ENCODE results near the gene KANSL3. TPM values are rescaled to one million over a fixed set of nuclear protein-coding genes. Genes with fewer than 3 reads are reported as not detected.
A peak's percentile ranks its signal among the peaks of the same experiment; 100 is the strongest.

Gene KANSL3
- total and polyA plus RNA-seq, 7 donors = 25.9 to 101 (median 50.3) TPM

- no peaks in the 10 kb centered on the region for H3K9me3 ChIP-seq
- H3K27me3 ChIP-seq (ENCODE audit: insufficient read depth in 3 of 3, low read length in 2 of 3) = no peaks in the 10 kb centered on the region
- no peak overlapping the region for H3K4me3 ChIP-seq
- H3K36me3 ChIP-seq (ENCODE audit: insufficient read depth in 1 of 2, low read depth in 1 of 2) = peaks cover 0 to 51% of the 10 kb centered on the region in 2 donors
- WGBS, 3 donors = 88 to 92% (median 89%) methylated on average over 15 to 16 of the region's 16 CpGs
- peaks cover 24% of the 10 kb centered on the region for H3K4me1 ChIP-seq
- intact Hi-C loops (cut with DNase I) = no loop called here
- DNase-seq (peak in 1 of 2 donors; percentile 50), ATAC-seq (no peak)
- peak overlapping the region; percentile 91 for H3K27ac ChIP-seq
- TF ChIP-seq CTCF (IDR thresholded peaks at IDR 0.05) = no peak
Measured at GRCh38 chr2:96553176-96553956, 84.7 kb downstream of the KANSL3 start.

GRCh38 chr2:96552315-96553175 is 85.6 kb downstream of the KANSL3 start:
- H3K4me1 ChIP-seq = peaks cover 31% of the 10 kb centered on the region
- ATAC-seq (no peak), DNase-seq (no peak)
- 85 to 91% (median 89%) methylated on average over 18 of the region's 18 CpGs for WGBS, 3 donors
- no peaks in the 10 kb centered on the region for H3K9me3 ChIP-seq
- no peak for TF ChIP-seq CTCF (IDR thresholded peaks at IDR 0.05)
- peaks cover 0 to 59% of the 10 kb centered on the region in 2 donors for H3K36me3 ChIP-seq (ENCODE audit: insufficient read depth in 1 of 2, low read depth in 1 of 2)
- intact Hi-C loops (cut with DNase I) = no loop called here
- H3K27me3 ChIP-seq (ENCODE audit: insufficient read depth in 3 of 3, low read length in 2 of 3) = no peaks in the 10 kb centered on the region
- H3K4me3 ChIP-seq = no peak overlapping the region
- no peak overlapping the region for H3K27ac ChIP-seq

GRCh38 chr2:96551605-96552314 is 86.4 kb downstream of the KANSL3 start:
- ATAC-seq (no peak), DNase-seq (no peak)
- H3K27ac ChIP-seq = no peak overlapping the region
- H3K36me3 ChIP-seq (ENCODE audit: insufficient read depth in 1 of 2, low read depth in 1 of 2) = peaks cover 0 to 67% of the 10 kb centered on the region in 2 donors
- 93 to 96% (median 95%) methylated on average over 24 to 25 of the region's 25 CpGs for WGBS, 3 donors
- no peaks in the 10 kb centered on the region for H3K9me3 ChIP-seq
- peaks cover 34% of the 10 kb centered on the region for H3K4me1 ChIP-seq
- intact Hi-C loops (cut with DNase I) = loop anchor here in 1 of 2 donors (2.0 kb wide), 1 partner anchor 251 kb away; no protein-coding TSS in a partner anchor
- no peaks in the 10 kb centered on the region for H3K27me3 ChIP-seq (ENCODE audit: insufficient read depth in 3 of 3, low read length in 2 of 3)
- TF ChIP-seq CTCF (IDR thresholded peaks at IDR 0.05) = no peak
- no peak overlapping the region for H3K4me3 ChIP-seq

GRCh38 chr2:96550787-96551604 is 87.1 kb downstream of the KANSL3 start:
- no peak for TF ChIP-seq CTCF (IDR thresholded peaks at IDR 0.05)
- DNase-seq (no peak), ATAC-seq (no peak)
- 93 to 95% (median 93%) methylated on average over 13 to 14 of the region's 14 CpGs for WGBS, 3 donors
- Histone ChIP-seq H3K4me3 (no peak overlapping the region), H3K36me3 (ENCODE audit: insufficient read depth in 1 of 2, low read depth in 1 of 2) (peaks cover 0 to 75% of the 10 kb centered on the region in 2 donors), H3K4me1 (peaks cover 39% of the 10 kb centered on the region), H3K9me3 (no peaks in the 10 kb centered on the region), H3K27me3 (ENCODE audit: insufficient read depth in 3 of 3, low read length in 2 of 3) (no peaks in the 10 kb centered on the region), H3K27ac (no peak overlapping the region)
- intact Hi-C loops (cut with DNase I) = loop anchor here in 1 of 2 donors (2.0 kb wide), 1 partner anchor 252 kb away; no protein-coding TSS in a partner anchor
